Vagina (tissue), 2 donors: ENCODE results near the gene FAM13B.

Source experiments
- POLR2AphosphoS5 ChIP-seq, 2 donors: sonication (generic); formaldehyde crosslinking; IDR thresholded peaks; one replicate each; pipeline ENCODE4 v1.9.0; 2017; ENCODE audit warnings: antibody characterized with exemption in 2 of 2, mild to moderate bottlenecking in 2 of 2, low read depth in 1 of 2; ENCODE audit not compliant: insufficient read depth in 1 of 2
- TF ChIP-seq, protein P1 (sequence below), 3 experiments: fragments of 450-650 bp in 2 of 3; fragments of 200-600 bp in 1 of 3; sonication (generic) in 1 of 3; IDR thresholded peaks; one replicate each; pipeline ENCODE4 v1.5.1; 2017 to 2019; ENCODE audit warnings: antibody characterized with exemption in 3 of 3, mild to moderate bottlenecking in 2 of 3, moderate library complexity in 2 of 3

DNA sequence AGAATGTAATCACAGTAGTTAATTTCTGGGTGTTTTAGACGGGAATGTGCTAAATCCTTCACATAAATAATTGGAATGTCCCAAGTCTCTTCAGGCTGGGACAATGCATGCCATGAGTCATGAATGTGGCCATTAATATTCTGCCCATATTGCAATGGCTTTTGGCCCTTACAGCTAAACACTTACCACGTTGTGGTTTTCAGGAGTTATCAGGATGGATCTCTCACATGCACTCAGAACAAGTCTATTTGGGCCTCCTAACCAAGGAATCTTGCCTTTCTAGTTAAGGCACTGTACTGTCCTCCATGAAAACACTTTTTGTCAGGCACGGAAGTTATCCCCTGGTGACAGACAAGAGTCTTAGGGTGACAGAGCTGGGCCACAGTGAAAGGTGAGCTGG lies 110.9 kb downstream of the FAM13B start:
- TF ChIP-seq, protein P1, sequence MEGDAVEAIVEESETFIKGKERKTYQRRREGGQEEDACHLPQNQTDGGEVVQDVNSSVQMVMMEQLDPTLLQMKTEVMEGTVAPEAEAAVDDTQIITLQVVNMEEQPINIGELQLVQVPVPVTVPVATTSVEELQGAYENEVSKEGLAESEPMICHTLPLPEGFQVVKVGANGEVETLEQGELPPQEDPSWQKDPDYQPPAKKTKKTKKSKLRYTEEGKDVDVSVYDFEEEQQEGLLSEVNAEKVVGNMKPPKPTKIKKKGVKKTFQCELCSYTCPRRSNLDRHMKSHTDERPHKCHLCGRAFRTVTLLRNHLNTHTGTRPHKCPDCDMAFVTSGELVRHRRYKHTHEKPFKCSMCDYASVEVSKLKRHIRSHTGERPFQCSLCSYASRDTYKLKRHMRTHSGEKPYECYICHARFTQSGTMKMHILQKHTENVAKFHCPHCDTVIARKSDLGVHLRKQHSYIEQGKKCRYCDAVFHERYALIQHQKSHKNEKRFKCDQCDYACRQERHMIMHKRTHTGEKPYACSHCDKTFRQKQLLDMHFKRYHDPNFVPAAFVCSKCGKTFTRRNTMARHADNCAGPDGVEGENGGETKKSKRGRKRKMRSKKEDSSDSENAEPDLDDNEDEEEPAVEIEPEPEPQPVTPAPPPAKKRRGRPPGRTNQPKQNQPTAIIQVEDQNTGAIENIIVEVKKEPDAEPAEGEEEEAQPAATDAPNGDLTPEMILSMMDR (IDR thresholded peaks at IDR 0.05), result no peak
- TF ChIP-seq POLR2AphosphoS5 (IDR thresholded peaks at IDR 0.05; ENCODE audit: insufficient read depth in 1 of 2, low read depth in 1 of 2), result no peak
